ENCODE results near the gene IGSF9. TPM values are rescaled to one million over a fixed set of nuclear protein-coding genes. Genes with fewer than 3 reads are reported as not detected.

IGSF9 gene
- total RNA-seq, 1 donor from 2014 or later = 68.2 TPM

- peaks cover 21% of the 10 kb centered on the region for H3K4me1 Mint-ChIP-seq (ENCODE audit: low read depth)
- no peaks in the 10 kb centered on the region for H3K9me3 Mint-ChIP-seq (ENCODE audit: low read depth)
- DNase-seq (ENCODE audit: low spot score, unreplicated experiment) = no peak
- TF ChIP-seq CTCF (IDR thresholded peaks at IDR 0.05; ENCODE audit: unreplicated experiment) = no peak
- no peak overlapping the region for H3K27ac Mint-ChIP-seq
- H3K27me3 Mint-ChIP-seq = no peaks in the 10 kb centered on the region
- H3K4me3 Mint-ChIP-seq (ENCODE audit: low read depth) = no peak overlapping the region
- H3K36me3 Mint-ChIP-seq (ENCODE audit: insufficient read depth) = peaks cover 19% of the 10 kb centered on the region
These were observed 17.5 kb downstream of the IGSF9 start for GRCh38 chr1:159927849-159928431.

- Mint-ChIP-seq H3K4me3 (ENCODE audit: low read depth) (no peak overlapping the region), H3K27me3 (no peaks in the 10 kb centered on the region), H3K36me3 (ENCODE audit: insufficient read depth) (peaks cover 17% of the 10 kb centered on the region), H3K27ac (no peak overlapping the region), H3K4me1 (ENCODE audit: low read depth) (peaks cover 26% of the 10 kb centered on the region), H3K9me3 (ENCODE audit: low read depth) (no peaks in the 10 kb centered on the region)
- TF ChIP-seq CTCF (IDR thresholded peaks at IDR 0.05; ENCODE audit: unreplicated experiment) = no peak
- DNase-seq (ENCODE audit: low spot score, unreplicated experiment) = no peak
These were observed 18.1 kb downstream of the IGSF9 start for GRCh38 chr1:159927211-159927848.

GRCh38 chr1:159925719-159926078 is 19.7 kb downstream of the IGSF9 start:
- Mint-ChIP-seq H3K9me3 (ENCODE audit: low read depth) (no peaks in the 10 kb centered on the region), H3K4me1 (ENCODE audit: low read depth) (peaks cover 37% of the 10 kb centered on the region), H3K36me3 (ENCODE audit: insufficient read depth) (peaks cover 15% of the 10 kb centered on the region), H3K27ac (peak overlapping the region; percentile 97), H3K27me3 (no peaks in the 10 kb centered on the region), H3K4me3 (ENCODE audit: low read depth) (peak overlapping the region; percentile 94)
- no peak for TF ChIP-seq CTCF (IDR thresholded peaks at IDR 0.05; ENCODE audit: unreplicated experiment)
- no peak for DNase-seq (ENCODE audit: low spot score, unreplicated experiment)

- Mint-ChIP-seq H3K27me3 (no peaks in the 10 kb centered on the region), H3K36me3 (ENCODE audit: insufficient read depth) (peaks cover 14% of the 10 kb centered on the region), H3K4me3 (ENCODE audit: low read depth) (peak within 1 kb of the TSS; percentile 94), H3K4me1 (ENCODE audit: low read depth) (peaks cover 38% of the 10 kb centered on the region), H3K27ac (peak within 1 kb of the TSS; percentile 97), H3K9me3 (ENCODE audit: low read depth) (no peaks in the 10 kb centered on the region)
- TF ChIP-seq CTCF (IDR thresholded peaks at IDR 0.05; ENCODE audit: unreplicated experiment) = no peak
- DNase-seq (ENCODE audit: low spot score, unreplicated experiment) = peak; percentile 60
These were observed 20.4 kb downstream of the IGSF9 start, which contains the start of gene TAGLN2 for GRCh38 chr1:159924791-159925718. Gene TAGLN2, minus strand, starts transcription at chr1:159925507. Its CDS starts 4,998 bp downstream, at chr1:159920509.
